GM06990 (cell line): ENCODE results near the gene CAMTA1.
"Not testable (repeated sequence)": the region's sequence is repeated elsewhere in the genome, so short reads cannot be mapped to it uniquely, and the experiment has no call there.

Source experiments
- DNase-seq: peaks from one replicate; pipeline ENCODE4 v3.0.0-alpha.2; 2011; ENCODE audit not compliant: insufficient read length; ENCODE audit errors: extremely low read depth
- H3K27me3 ChIP-seq: replicated peaks from 2 replicates; pipeline ENCODE4 v1.6.0; 2011; ENCODE audit warnings: low read length; ENCODE audit not compliant: control insufficient read depth, insufficient read depth
- H3K36me3 ChIP-seq: 2 replicates; pipeline ENCODE4 v1.5.1; 2011; ENCODE audit warnings: low read length; ENCODE audit not compliant: control insufficient read depth, insufficient read depth
- H3K4me3 ChIP-seq: replicated peaks from 2 replicates; pipeline ENCODE4 v1.5.1; 2011; ENCODE audit warnings: low read depth, mild to moderate bottlenecking, control low read depth, low read length
- CTCF ChIP-seq: IDR thresholded peaks from 2 replicates; pipeline ENCODE4 v1.5.1; 2011; ENCODE audit warnings: low read length, control low read depth, mild to moderate bottlenecking, inconsistent platforms; ENCODE audit not compliant: insufficient read depth, poor library complexity, severe bottlenecking

The CAMTA1 gene

GRCh38 chr1:6824665-6825368 is 39.6 kb downstream of the CAMTA1 start:
- no peak overlapping the region for H3K4me3 ChIP-seq
- DNase-seq = no peak
- no peaks in the 10 kb centered on the region for H3K36me3 ChIP-seq
- no peak for TF ChIP-seq CTCF
- H3K27me3 ChIP-seq = no peaks in the 10 kb centered on the region

- TF ChIP-seq CTCF = no peak
- H3K36me3 ChIP-seq = no peaks in the 10 kb centered on the region
- no peaks in the 10 kb centered on the region for H3K27me3 ChIP-seq
- no peak for DNase-seq
- no peak overlapping the region for H3K4me3 ChIP-seq
Observed at GRCh38 chr1:6825828-6826227, 40.6 kb downstream of the CAMTA1 start.

- TF ChIP-seq CTCF = no peak
- H3K36me3 ChIP-seq = no peaks in the 10 kb centered on the region
Observed at GRCh38 chr1:6827079-6827478, 41.8 kb downstream of the CAMTA1 start.

GRCh38 chr1:6827630-6828165 is 42.4 kb downstream of the CAMTA1 start:
- H3K4me3 ChIP-seq = no peak overlapping the region
- H3K27me3 ChIP-seq = no peaks in the 10 kb centered on the region
- TF ChIP-seq CTCF = no peak
- no peak for DNase-seq
- no peaks in the 10 kb centered on the region for H3K36me3 ChIP-seq

More at GRCh38 chr1:6827079-6827478, 41.8 kb downstream of the CAMTA1 start:
- Histone ChIP-seq H3K4me3 (no peak overlapping the region), H3K27me3 (no peaks in the 10 kb centered on the region)
- no peak for DNase-seq

- no peak for DNase-seq
- no peaks in the 10 kb centered on the region; the same call in 1 of the 2 replicates for H3K36me3 ChIP-seq
- no peak for TF ChIP-seq CTCF
- H3K27me3 ChIP-seq = no peaks in the 10 kb centered on the region
- no peak overlapping the region for H3K4me3 ChIP-seq
Observed at GRCh38 chr1:6831366-6831765, 46.1 kb downstream of the CAMTA1 start.

- not testable (repeated sequence) for DNase-seq, H3K36me3 ChIP-seq
Observed at GRCh38 chr1:6832006-6832405, 46.8 kb downstream of the CAMTA1 start.

More at GRCh38 chr1:6832006-6832405, 46.8 kb downstream of the CAMTA1 start:
- H3K27me3 ChIP-seq, H3K4me3 ChIP-seq: not testable (repeated sequence)
